GM18498 (cell line): ENCODE results near the gene CNOT4.
"Not testable (repeated sequence)": the region's sequence is repeated elsewhere in the genome, so short reads cannot be mapped to it uniquely, and the experiment has no call there.

Experiments used
- ATAC-seq: cut with Tn5 transposase; IDR thresholded peaks from one replicate; pipeline ENCODE4 v1.9.1; 2021; ENCODE audit warnings: mild to moderate bottlenecking, moderate library complexity; ENCODE audit not compliant: unreplicated experiment

Gene CNOT4

GRCh38 chr7:135459951-135460567 is 49.8 kb downstream of the CNOT4 start:
- peak; percentile 69 for ATAC-seq

- ATAC-seq, result no peak
Observed at GRCh38 chr7:135459076-135459475, 50.8 kb downstream of the CNOT4 start.

GRCh38 chr7:135454060-135454459 is 55.8 kb downstream of the CNOT4 start:
- ATAC-seq, result no peak

DNA sequence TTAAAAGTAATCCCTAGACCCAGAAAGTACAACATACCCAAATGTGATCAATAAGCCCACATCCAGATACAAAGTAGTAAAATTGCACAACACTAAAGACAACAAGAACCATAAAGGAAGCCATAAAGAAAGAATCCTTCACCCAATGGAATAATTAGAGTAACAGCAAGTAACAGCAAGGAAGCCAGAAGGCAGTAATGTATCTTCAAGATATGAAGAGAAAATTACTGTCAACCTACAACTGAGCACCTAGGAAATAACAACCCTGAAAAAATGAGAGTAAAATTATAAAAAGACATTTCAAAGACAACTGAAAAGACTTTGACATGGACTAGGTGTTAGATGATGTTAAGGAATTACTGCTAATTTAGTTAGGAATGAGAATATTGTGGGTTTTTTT is 60.5 kb downstream of the CNOT4 start:
- no peak for ATAC-seq

DNA sequence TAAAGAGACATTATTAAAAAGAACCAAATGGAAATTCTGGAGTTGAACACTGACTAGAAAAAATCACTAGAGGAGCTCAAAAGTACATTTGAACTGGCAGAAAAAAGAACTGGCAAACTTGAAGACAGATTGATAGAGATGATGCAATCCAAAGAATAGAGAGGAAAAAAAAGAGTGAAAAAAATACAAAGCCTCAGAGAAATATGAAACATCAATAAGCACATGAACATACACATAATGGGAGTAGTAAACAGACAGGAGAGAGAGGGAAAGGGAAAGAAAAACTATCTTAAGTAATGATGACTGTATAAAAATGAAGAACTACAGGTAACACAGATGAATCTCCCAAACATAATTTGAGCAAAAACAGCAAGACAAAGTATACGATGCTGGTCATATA is 61.1 kb downstream of the CNOT4 start:
- no peak for ATAC-seq

- no peak for ATAC-seq
Observed at GRCh38 chr7:135447748-135448147, 62.2 kb downstream of the CNOT4 start.

DNA sequence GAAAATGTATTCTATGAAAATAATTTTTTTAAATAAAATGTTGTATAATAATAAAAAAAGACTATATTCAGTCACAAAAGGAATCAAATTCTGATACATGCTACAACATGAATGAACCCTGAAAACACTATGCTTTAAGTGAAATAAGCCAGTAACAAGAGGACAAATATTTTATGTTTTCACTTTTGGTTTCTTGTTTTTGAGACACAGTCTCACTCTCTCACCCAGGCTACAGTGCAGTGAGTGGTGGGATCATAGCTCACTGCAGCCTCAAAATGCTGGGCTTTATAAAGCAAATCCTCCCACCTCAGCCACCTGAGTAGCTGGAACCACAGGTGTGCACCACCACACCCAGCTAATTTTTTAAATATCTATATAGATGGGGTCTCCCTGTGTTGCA is 64.2 kb downstream of the CNOT4 start:
- ATAC-seq, result peak; percentile 60

- ATAC-seq, result not testable (repeated sequence)
Observed at GRCh38 chr7:135445266-135445665, 64.6 kb downstream of the CNOT4 start.

DNA sequence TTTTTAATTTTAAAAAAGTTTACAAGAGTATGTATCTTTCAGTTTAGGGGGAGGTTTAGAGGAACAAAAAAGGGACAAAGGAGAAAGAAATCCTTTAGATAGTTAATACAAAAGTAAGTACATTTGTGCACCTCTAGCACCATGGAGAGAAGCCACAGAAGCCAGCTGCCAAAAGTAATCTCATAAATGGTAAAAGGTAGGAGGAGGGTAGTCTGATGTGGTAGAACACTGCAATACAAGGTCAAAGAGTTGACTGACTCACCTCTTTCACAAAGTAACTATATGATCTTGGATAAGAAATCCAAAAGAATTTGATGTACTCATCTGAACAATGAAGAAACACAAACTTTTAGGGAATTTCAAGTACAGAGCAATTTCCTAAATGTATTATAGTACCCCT is 68.1 kb downstream of the CNOT4 start:
- no peak for ATAC-seq

DNA sequence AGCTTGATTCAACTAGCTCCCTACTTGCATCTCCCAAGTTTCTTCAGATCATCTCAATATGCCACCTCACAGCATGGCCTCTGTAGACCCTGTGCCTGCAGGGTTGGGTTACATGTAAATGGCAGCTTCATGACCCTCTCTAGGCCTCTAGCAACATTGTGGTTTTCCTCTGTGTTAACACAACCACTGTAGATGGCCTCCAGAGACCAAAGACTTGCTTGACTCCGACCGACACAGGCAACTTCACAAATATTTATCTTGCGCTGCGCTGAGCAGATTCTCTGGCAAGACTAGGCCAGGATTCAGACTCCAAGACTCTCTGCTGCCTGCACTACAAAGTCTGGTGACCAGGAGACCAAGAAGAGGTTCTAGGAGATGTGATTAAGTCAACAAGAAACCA is 75.9 kb downstream of the CNOT4 start:
- no peak for ATAC-seq

GRCh38 chr7:135430626-135431025 is 79.3 kb downstream of the CNOT4 start:
- ATAC-seq, result no peak

DNA sequence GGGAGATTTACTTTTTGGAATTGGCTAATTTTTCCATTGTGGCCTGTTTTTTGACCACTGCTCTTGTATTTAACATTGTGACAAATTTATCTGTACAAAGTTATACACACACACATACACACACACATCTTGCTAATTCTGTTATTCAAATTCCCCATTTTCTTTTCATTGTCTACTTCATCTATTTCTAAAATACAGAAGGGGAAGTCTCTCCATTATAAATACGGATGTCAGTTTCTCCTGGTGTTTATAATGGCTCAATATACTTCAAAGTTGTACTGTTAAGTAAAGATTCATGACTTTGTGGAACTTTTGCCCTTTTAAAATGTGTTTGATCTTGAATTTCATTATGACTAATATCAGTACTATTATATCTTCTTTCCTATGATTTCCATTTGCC is 81.0 kb downstream of the CNOT4 start:
- ATAC-seq, result no peak

DNA sequence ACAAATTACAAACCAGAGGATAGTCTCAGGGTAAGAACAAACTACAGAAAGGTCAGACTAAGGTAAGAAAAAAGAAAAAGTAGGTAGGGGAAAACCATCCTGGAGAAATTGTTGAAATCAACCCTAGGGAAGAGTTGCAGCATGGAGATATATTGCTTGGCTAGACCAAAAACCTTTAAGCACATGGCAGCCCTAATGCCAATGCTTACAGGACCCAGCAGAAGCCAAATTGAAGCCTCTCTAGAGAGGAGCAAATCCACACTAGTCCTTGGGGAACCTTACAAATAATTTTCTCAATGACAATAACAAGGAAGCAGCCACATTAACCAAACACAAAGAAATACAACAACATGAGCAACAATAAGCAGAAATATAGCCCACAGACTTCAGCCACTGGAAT is 81.9 kb downstream of the CNOT4 start:
- no peak for ATAC-seq

- ATAC-seq, result no peak
Observed at GRCh38 chr7:135427166-135427565, 82.7 kb downstream of the CNOT4 start.

- ATAC-seq, result no peak
Observed at GRCh38 chr7:135425036-135425435, 84.9 kb downstream of the CNOT4 start.

- no peak for ATAC-seq
Observed at GRCh38 chr7:135420786-135421185, 89.1 kb downstream of the CNOT4 start.

- ATAC-seq, result no peak
Observed at GRCh38 chr7:135416431-135416830, 93.5 kb downstream of the CNOT4 start.

- ATAC-seq, result no peak
Observed at GRCh38 chr7:135414850-135415439, 95.0 kb downstream of the CNOT4 start.

DNA sequence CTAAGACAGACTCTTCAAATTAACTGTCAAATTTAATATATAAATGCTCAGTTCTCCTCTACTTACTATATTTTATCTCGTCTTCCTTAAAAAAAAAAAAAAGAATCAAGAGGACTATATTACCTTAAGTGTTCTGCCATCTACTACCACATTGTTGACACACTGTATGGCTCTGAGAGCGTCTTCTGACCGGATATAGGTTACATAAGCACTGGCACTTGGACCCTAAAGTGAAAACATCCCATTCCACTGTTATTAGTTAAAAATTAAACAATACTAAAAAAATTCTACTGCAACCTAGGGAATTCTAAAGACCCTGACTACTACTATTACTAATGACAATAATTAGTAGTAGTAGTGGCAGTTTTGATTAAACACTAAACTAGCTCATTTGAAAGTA is 95.7 kb downstream of the CNOT4 start:
- no peak for ATAC-seq

GRCh38 chr7:135411098-135411497 is 98.8 kb downstream of the CNOT4 start:
- ATAC-seq, result no peak

DNA sequence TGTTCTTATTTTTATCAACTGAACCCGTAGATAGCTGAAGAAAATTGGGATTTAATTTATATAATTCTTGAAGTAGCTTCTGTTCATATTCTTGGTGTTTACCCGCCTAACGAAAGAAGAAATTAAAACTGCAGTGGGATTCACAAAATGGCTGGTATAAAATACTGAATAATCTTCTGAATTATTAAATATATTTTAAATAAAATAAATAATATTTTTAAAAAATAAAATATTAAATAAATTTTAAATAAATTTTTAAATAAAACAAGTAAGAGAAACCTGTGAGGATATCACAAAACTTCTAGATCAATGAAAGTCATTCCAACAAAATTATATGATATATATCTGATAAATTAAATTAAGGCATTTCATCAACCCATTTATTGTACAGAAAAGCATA is 99.4 kb downstream of the CNOT4 start:
- no peak for ATAC-seq

DNA sequence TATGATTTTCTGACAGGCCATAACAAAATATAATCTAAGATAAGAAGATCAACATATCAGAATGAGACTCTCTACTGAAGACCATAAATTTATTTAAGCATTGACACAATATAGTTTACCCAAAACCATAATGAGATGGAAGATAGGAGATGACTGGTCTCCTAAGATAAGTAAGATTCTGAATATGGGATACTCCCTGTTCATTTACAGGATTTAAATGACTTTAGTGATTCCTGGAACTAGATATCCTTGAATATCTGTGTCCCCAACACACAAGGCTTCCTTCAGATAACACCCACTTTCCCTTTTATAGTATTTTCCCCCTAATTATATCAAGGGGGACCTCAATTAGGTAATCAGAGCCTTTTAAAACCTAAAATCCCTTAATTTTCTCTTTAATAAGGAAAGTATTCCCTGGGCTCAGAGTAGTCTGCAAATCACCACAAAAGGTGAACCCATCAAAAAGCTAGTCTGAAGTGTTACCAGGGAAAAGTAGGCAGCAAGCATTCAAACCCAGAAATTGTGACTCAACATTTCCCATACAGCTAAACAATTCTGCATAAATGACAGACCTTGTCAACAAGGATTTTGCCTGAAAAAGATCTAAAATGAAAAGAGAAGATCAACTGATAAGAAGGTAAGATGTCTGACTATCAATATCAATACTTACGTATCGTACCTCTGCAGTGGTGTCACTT is 99.9 kb downstream of the CNOT4 start:
- no peak for ATAC-seq
